A549 (cell line): ENCODE results near the gene ZC3H10.
A peak's percentile ranks its signal among the peaks of the same experiment; 100 is the strongest.

ENCODE experiments used
- CBX2 ChIP-seq: fragments of 200-600 bp; sonication (generic); IDR thresholded peaks from 2 replicates; pipeline ENCODE4 v1.6.1; 2016; ENCODE audit warnings: low read depth, mild to moderate bottlenecking, borderline replicate concordance
- CTCF ChIP-seq: fragments of >200 bp; sonication (Bioruptor Twin); formaldehyde crosslinking; IDR thresholded peaks from 3 replicates; pipeline ENCODE4 v1.5.1; 2016
- EP300 ChIP-seq, 2 experiments: fragments of >200 bp; sonication (Bioruptor Twin); formaldehyde crosslinking; IDR thresholded peaks; 2 replicates in 1 of 2; 3 replicates in 1 of 2; pipeline ENCODE4 v1.6.1; 2016 to 2017
- FOSL2 ChIP-seq, 2 experiments: fragments of 450-650 bp in 1 of 2; fragments of >200 bp in 1 of 2; sonication (Bioruptor Twin) in 1 of 2; formaldehyde crosslinking; IDR thresholded peaks; 2 replicates each; pipeline versions ENCODE4 v1.5.0 to v1.6.1; 2016 to 2020; ENCODE audit warnings: mild to moderate bottlenecking in 1 of 2, moderate library complexity in 1 of 2
- JUN ChIP-seq, 2 experiments: fragments of >200 bp; sonication (Bioruptor Twin); formaldehyde crosslinking; IDR thresholded peaks; 2 replicates in 1 of 2; 3 replicates in 1 of 2; pipeline ENCODE4 v1.6.1; 2016 to 2017
- POLR2A ChIP-seq: IDR thresholded peaks from 2 replicates; pipeline ENCODE4 v1.6.1; 2012; ENCODE audit warnings: mild to moderate bottlenecking, low read length
- RCOR1 ChIP-seq: fragments of 150-350 bp; IDR thresholded peaks from 2 replicates; pipeline ENCODE4 v1.6.1; 2014; ENCODE audit warnings: antibody characterized with exemption, low read length, low read depth
- TF ChIP-seq, protein P1 (sequence below): fragments of 450-650 bp; IDR thresholded peaks from 2 replicates; pipeline ENCODE4 v1.6.1; 2014; ENCODE audit warnings: antibody characterized with exemption
- TF ChIP-seq, protein P2 (sequence below): IDR thresholded peaks from 2 replicates; pipeline ENCODE4 v1.6.1; 2012; ENCODE audit warnings: low read depth, borderline replicate concordance

- TF ChIP-seq CBX2 = no peak
- no peak for TF ChIP-seq RCOR1
- TF ChIP-seq CTCF = no peak
- no peak for TF ChIP-seq EP300 (IDR thresholded peaks at IDR 0.05)
- TF ChIP-seq POLR2A = peak; percentile 69
- TF ChIP-seq FOSL2 (IDR thresholded peaks at IDR 0.05) = no peak
- peak; percentile 81 for TF ChIP-seq FOSL2 (CRISPR knock-in tag; IDR thresholded peaks at IDR 0.05)
- TF ChIP-seq, protein P1, sequence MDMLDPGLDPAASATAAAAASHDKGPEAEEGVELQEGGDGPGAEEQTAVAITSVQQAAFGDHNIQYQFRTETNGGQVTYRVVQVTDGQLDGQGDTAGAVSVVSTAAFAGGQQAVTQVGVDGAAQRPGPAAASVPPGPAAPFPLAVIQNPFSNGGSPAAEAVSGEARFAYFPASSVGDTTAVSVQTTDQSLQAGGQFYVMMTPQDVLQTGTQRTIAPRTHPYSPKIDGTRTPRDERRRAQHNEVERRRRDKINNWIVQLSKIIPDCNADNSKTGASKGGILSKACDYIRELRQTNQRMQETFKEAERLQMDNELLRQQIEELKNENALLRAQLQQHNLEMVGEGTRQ = peak; percentile 75
- TF ChIP-seq, protein P2, sequence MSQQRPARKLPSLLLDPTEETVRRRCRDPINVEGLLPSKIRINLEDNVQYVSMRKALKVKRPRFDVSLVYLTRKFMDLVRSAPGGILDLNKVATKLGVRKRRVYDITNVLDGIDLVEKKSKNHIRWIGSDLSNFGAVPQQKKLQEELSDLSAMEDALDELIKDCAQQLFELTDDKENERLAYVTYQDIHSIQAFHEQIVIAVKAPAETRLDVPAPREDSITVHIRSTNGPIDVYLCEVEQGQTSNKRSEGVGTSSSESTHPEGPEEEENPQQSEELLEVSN = peak; percentile 87
- TF ChIP-seq JUN (IDR thresholded peaks at IDR 0.05) = peak in 1 of 2 experiments; percentile 58; a peak in 1 of 5 replicates
Measured at GRCh38 chr12:56127888-56128669, 10.0 kb downstream of the ZC3H10 start, which contains the start of gene ESYT1.
